ENCODE data around the gene CD68.

- TF ChIP-seq CTCF (IDR thresholded peaks at IDR 0.05) (no peak), POLR2A (IDR thresholded peaks at IDR 0.05) (peak in 1 of 2 donors; percentile 27)
These were observed 46.9 kb downstream of the CD68 start for GRCh38 chr17:7626307-7626706.
